ENCODE results near the gene EIF5B.
A peak's percentile ranks its signal among the peaks of the same experiment; 100 is the strongest.

EIF5B gene

GRCh38 chr2:99410276-99410675 is 73.1 kb downstream of the EIF5B start:
- no peak for TF ChIP-seq CTCF (conservative IDR thresholded peaks at IDR 0.05; ENCODE audit: low read depth, low read length)
- no peak overlapping the region for H3K4me3 ChIP-seq (ENCODE audit: low read depth, low read length)
- DNase-seq (ENCODE audit: low read depth), result no peak

GRCh38 chr2:99414566-99414965 is 77.4 kb downstream of the EIF5B start:
- no peak for DNase-seq (ENCODE audit: low read depth)
- no peak for TF ChIP-seq CTCF (conservative IDR thresholded peaks at IDR 0.05; ENCODE audit: low read depth, low read length)
- H3K4me3 ChIP-seq (ENCODE audit: low read depth, low read length), result no peak overlapping the region

GRCh38 chr2:99417396-99417795 is 80.2 kb downstream of the EIF5B start:
- TF ChIP-seq CTCF (conservative IDR thresholded peaks at IDR 0.05; ENCODE audit: low read depth, low read length), result no peak
- no peak for DNase-seq (ENCODE audit: low read depth)
- no peak overlapping the region for H3K4me3 ChIP-seq (ENCODE audit: low read depth, low read length)

- TF ChIP-seq CTCF (conservative IDR thresholded peaks at IDR 0.05; ENCODE audit: low read depth, low read length), result no peak
- peak; percentile 60 for DNase-seq (ENCODE audit: low read depth)
- H3K4me3 ChIP-seq (ENCODE audit: low read depth, low read length), result no peak overlapping the region
Measured at GRCh38 chr2:99420031-99420430, 82.8 kb downstream of the EIF5B start.

- no peak overlapping the region for H3K4me3 ChIP-seq (ENCODE audit: low read depth, low read length)
- peak; percentile 42 for DNase-seq (ENCODE audit: low read depth)
- no peak for TF ChIP-seq CTCF (conservative IDR thresholded peaks at IDR 0.05; ENCODE audit: low read depth, low read length)
Measured at GRCh38 chr2:99420751-99421299, 83.6 kb downstream of the EIF5B start.

GRCh38 chr2:99421469-99421868 is 84.3 kb downstream of the EIF5B start:
- DNase-seq (ENCODE audit: low read depth), result peak; percentile 48
- no peak for TF ChIP-seq CTCF (conservative IDR thresholded peaks at IDR 0.05; ENCODE audit: low read depth, low read length)
- no peak overlapping the region for H3K4me3 ChIP-seq (ENCODE audit: low read depth, low read length)

GRCh38 chr2:99422599-99422998 is 85.4 kb downstream of the EIF5B start:
- no peak for TF ChIP-seq CTCF (conservative IDR thresholded peaks at IDR 0.05; ENCODE audit: low read depth, low read length)

More at GRCh38 chr2:99422599-99422998, 85.4 kb downstream of the EIF5B start:
- H3K4me3 ChIP-seq (ENCODE audit: low read depth, low read length), result no peak overlapping the region
- DNase-seq (ENCODE audit: low read depth), result no peak

All from choroid plexus epithelial cell (primary cell).